SKM-1 treated with dmso at 0.1 percent for 144 hours (cell line): ENCODE results near the gene CGNL1.

ENCODE experiments used
- DNase-seq: peaks from one replicate; lab custom pipeline; 2025; ENCODE audit not compliant: unreplicated experiment; lab: John Stamatoyannopoulos, UW

The CGNL1 gene, protein sequence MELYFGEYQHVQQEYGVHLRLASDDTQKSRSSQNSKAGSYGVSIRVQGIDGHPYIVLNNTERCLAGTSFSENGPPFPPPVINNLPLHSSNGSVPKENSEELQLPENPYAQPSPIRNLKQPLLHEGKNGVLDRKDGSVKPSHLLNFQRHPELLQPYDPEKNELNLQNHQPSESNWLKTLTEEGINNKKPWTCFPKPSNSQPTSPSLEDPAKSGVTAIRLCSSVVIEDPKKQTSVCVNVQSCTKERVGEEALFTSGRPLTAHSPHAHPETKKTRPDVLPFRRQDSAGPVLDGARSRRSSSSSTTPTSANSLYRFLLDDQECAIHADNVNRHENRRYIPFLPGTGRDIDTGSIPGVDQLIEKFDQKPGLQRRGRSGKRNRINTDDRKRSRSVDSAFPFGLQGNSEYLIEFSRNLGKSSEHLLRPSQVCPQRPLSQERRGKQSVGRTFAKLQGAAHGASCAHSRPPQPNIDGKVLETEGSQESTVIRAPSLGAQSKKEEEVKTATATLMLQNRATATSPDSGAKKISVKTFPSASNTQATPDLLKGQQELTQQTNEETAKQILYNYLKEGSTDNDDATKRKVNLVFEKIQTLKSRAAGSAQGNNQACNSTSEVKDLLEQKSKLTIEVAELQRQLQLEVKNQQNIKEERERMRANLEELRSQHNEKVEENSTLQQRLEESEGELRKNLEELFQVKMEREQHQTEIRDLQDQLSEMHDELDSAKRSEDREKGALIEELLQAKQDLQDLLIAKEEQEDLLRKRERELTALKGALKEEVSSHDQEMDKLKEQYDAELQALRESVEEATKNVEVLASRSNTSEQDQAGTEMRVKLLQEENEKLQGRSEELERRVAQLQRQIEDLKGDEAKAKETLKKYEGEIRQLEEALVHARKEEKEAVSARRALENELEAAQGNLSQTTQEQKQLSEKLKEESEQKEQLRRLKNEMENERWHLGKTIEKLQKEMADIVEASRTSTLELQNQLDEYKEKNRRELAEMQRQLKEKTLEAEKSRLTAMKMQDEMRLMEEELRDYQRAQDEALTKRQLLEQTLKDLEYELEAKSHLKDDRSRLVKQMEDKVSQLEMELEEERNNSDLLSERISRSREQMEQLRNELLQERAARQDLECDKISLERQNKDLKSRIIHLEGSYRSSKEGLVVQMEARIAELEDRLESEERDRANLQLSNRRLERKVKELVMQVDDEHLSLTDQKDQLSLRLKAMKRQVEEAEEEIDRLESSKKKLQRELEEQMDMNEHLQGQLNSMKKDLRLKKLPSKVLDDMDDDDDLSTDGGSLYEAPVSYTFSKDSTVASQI

DNA sequence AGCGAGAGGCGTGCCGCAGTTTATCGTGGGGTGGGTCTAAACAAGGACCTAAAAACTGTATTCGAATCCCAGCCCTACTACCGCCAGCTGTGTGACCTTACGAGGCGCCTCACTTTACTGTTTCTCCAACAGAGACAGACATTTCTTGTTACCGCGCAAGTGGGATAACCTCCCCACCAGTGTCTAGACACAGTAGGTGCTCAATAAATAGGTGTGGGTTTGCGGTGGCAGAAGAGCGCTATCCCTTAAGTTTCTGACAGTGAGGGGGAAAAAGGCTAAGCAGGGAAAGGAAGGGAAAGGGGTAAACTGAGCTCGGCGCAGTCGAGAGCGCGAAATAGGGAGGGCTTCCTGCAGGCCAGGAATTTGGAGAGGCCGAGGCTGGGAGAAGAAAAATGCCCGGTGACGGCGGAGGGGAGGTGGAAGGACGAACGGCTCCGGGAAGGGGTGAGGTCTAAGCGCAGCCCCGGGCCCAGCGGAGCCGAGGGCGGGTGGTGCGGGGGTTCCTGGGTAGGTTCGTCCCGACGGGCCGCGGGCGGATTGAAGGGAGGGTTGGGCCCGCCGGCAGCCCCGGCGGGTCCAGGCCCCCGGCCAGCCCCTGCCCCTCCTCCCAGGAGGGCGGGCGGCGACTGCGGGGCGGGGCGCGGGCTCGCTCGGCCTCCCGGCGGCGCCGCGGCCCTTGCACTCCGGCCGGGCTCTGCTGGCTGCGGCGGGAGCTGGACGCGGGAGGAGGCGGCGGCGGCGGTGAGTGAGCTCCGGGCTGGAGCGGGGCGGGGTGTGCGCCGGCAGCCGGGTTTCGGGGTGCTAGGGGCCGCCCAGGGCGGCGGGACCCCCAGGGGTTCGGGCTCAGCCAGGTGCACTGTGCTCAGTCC, at the start of gene CGNL1:
CGNL1 (plus strand) TSS at position 679 of the 869 bp plus-strand sequence. CDS start 61,495 bp downstream, outside the sequence.
- DNase-seq: no peak

DNA sequence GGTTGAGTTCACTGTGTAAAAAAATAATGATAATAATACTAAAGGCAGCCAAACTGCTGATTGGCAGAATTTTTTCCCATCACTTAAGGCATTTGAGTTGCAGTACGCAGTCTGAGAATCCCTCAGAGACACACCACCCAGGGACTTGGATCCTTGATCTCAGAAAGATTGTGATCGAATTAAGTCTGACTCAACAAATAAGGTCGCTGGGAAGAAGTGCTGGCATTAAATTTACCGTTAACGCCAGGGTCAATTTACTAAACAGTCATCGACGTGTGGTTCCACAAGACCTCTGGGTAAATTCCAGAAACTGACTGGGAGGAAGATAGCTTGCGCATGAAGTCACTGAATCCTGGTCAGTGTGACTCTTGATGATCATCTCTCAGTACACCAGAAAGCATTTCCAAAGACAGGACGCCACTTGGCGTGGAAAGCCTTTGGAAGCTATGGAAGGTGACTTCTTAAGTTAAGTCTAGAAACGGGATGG, 48.3 kb upstream of the CGNL1 start:
- DNase-seq: no peak

DNA sequence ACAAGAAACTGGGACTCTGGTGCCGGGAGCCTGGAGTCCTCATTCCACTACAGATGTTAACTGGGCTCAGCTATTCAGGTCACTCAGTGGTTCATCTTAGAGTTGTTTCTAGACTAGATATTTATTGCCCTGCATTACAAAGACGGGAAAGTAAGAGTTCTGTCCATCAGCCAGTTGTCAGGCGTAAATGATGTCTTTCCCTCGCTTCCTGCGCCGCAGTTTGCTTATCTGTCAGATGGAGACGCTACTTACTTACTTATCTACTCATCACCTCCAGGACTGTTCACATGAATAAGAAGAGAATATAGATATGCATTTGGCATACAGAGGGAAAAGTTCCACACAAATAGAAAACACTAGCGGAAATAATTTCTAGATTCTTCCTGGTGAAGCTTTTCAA, 47.8 kb upstream of the CGNL1 start:
- DNase-seq: no peak

DNA sequence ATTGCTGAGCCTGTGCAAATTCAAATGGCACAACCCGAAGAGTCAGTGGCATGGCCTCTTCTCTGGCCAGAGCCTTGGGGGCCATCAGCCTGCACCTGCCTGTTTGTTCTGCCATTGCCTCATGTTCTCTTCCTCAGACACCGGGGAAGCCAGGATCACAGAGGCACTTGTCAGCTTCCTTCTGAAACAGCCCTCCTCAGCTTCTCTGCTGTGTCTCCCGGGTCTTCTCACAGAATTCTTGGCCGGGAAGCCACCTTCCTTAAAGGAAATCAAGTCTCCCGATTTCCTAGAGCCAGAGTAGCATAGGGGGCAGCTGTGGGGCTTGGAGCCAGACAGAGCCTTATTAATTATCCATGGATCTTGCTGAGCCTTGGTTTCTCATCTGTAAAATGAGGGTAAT, 47.4 kb upstream of the CGNL1 start:
- DNase-seq: no peak

DNA sequence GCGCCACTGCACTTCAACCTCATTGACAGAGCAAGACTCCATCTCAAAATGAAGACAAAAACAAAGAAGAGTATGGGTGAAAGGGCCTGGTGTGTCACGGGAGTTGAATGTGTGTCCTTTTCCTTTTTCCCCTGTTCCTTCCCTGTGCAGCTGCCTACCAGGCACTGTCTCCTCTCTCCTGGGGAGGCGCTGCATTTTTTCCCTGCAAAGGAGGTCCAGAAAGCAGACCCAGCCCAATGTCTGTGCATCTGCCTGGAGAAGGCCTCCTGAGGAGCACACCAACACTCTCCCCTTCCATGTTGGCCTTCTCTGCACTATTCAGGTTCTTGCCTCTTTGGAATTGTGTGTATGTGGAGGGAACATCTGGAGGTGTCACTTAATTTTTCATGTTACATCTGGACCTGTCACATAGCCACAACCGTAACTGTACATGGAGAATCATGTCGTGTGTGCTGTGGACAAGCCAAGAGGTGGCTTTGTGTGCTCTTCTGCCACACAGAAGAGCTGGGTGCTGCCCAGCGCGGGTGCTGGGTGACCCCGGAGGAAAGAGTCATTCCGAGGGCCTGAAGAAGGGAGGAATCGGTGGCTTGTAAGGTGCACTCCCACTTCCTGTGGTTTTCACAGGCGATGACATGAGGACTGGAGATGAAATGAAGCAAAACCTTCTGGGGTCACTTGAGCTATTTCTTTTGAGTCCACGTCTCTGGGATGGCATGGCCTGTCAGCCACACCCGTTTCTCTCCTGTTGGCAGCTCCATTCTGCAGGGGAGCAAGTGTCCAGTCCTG, 46.5 kb upstream of the CGNL1 start:
- peak; percentile 5 for DNase-seq

DNA sequence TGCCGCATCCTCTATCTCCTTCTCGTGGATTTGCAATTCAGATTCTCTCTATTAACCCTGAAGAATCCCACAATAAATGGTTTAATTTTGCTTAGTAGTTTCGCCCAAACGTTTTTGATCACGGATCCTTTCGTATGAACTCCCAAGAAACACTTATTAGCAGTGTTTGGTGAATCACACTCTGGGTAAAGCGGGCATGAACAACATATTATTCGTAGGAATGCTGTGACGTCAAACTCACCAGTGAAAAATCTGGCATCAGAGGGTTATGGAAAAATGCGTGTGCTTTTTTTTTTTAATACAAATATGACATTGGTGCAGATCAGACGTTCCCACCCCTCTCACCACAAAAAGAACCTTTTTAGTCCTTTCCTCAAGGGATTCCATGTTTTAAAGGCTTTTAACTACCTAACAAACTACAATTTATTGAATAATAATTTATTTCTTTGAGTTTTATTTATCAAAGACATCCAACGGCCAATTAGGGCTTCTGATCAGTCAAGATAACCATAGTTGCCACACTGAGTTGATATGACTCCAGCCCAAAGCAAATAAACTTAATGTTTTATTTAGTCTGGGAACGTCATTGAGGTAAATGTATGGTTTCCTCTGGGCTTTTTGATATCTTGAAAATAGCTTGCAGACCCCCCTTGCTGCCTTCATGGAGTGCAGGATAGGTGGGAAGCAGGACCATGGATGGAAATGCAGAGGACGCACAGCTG, 45.5 kb upstream of the CGNL1 start:
- no peak for DNase-seq

DNA sequence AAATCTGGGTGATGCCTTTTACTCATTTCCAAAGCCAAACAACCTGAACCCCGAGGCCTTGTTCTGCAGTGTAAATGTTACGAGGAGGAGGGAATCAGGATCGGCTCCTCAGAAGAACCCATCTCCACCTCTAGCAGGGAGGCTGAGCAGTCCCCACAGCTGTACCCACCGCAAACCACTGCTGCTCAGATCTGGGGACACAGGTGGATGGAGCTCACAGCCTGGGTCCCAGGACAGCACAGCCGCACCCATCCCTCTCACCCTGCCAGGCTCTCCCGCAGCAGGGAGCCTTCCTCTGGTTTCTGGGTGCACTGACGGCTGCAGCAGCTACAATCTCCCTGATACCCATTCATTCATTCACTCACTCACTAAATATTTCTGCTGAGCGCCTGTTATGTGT, 44.0 kb upstream of the CGNL1 start:
- no peak for DNase-seq

DNA sequence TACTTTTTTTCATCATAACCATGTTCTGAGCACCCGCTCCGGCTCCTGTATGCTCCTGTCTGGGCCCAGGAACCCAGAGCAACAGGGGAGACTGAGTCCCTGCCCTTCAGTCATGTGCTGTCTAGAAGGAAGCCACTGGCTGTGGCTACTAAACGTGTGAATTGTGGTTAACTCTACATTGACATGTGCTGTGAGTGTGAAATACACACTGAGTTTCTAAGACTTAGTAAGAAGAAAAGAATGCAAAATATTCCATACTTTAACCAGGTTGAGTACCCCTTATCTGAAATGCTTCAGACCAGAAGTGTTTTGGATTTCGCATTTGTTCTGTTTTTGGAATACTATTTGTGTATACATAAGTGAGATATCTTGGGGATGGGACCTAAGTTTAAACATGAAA, 42.8 kb upstream of the CGNL1 start:
- no peak for DNase-seq

DNA sequence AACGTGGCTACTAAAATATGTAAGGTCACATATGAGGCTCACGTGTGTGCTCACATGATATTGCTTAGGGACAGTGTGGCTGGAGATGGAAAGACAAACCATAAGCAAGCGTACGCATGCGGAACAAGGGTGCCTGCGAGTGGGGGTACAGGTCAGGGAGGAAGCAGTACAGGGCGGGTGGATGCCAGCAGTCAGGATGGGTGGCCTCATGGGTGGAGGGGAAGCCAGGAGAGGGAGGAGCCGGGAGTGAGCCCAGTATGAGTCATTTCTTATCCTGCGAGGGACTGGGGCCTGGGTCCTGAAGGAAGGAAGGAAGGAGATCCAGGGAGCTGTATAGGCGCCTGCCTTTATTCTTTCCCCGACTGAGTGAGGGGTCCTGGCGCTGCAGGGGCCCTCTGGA, 42.0 kb upstream of the CGNL1 start:
- DNase-seq: no peak

DNA sequence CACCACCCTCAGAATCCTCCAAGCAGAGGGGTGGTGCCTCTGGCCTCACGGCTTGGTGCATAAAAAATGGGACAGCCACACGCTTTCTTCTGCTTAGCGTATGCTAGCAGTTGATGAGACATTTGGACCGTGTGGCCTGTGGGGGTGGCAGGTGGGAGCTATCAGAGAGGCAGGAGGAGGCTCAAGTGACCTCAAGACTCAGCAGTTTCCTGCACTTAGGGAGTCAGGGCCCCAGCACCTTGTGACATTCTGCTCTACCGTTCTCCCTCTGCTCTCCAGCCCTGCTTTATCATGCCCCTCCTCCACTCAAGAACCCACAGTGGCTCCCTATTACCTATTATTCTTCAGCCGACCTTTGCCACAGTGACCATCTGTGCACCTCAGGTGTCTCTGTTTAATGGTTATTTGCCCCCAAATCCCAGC, 41.0 kb upstream of the CGNL1 start:
- no peak for DNase-seq

DNA sequence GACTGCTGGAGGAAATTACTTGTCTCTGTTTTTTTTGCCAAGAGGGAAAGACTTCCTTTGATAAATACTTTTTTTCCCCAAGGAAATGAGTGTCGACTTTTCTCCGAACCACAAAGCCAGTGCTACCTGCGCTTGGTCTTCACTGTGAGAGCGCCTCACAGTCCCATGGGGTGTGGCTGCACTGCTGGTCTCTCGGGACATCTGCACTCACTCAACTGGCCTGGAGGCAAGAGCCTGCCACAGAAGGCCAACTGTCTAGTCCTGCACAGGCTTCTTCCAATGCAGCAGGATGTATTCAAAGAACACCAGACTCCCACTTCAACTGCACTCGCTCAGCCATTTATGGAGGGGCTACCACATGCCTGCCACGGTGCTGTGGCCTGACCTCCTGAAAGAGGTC, 40.6 kb upstream of the CGNL1 start:
- no peak for DNase-seq

DNA sequence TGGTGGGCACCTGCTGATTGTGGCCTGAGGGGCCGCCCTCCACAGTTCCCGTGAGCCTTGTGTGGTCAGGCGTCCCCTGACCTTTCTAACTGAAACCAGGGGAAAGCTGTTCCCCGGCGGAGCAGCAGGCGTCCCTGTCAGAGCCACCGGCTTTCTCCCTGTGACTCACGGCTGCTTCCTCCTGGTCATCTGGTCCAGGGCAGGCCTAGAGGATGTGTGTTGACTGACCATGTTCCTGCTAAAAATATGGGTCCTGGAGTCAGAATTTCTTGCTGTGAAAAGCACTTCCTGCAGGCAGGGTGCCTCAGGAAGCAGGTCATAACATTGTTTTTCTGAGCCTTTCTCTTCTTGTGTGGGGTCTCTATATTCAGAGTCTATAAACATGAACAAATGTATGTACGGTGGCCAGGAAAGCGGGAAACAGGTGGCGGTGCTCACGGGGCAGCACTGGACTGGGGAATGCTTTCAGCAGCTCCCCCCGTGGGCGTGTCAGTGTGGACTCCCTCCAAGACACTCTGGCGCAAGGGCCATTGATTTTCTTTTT, 38.4 kb upstream of the CGNL1 start:
- DNase-seq: no peak

DNA sequence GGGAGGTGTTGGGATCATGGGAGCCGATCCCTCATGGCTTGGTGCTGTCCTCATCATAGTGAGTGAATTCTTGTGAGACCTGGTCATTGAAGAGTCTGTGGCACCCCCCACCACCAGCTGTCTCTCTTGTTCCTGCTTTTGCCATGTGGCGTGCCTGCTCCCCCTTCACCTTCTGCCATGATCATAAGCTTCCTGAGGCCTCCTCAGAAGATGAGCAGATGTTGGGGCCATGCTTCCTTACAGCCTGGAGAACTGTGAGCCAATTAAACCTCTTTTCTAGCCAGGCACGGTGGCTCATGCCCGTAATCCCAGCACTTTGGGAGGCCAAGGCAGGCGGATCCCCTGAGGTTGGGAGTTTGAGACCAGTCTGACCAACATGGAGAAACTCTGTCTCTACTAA, 37.0 kb upstream of the CGNL1 start:
- no peak for DNase-seq

DNA sequence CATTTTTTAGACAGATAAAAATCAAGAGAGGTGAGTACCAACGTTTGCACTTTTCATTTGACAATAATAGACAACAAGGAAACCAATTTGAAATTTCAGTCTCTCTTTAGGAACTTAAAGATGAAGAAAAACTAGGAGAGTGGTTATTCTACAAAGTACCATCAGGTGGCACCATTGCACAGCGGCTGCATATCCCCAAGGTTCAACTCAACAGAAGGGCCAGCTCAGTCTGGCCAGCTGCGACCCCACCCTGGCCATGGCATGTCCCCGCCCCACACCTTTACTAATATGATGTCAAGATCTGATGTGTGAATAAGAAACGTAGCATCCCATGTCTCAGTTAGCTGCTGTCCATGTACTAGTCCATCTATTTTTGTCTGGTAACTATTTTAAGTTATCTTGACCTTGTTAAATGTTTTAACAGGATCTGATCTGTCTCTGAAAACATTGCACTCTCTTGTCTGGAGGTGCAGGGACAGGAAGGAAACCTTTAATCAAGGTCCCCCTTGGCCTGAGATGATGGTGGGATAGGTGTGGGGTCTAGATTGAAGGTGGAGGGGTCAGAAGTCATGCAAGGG, 35.5 kb upstream of the CGNL1 start:
- peak; percentile 58 for DNase-seq

DNA sequence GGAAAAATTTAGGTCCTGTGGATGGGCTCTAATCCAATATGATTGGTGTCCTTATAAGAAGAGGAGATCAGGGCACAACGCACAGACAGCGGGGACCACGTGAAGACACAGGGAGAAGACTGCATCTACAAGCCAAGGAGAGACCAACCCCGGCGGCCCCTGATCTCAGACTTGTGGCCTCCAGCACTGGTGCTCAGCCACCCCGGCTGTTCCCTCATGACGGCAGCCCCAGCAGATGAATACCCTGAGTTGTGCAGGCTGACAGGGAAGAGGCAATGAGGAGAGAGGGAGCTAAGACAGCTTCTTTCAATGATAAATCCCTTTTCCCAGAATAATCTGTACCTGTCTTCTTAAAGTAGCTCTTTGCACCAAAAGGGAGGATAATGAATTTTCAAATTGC, 33.3 kb upstream of the CGNL1 start:
- DNase-seq: no peak

DNA sequence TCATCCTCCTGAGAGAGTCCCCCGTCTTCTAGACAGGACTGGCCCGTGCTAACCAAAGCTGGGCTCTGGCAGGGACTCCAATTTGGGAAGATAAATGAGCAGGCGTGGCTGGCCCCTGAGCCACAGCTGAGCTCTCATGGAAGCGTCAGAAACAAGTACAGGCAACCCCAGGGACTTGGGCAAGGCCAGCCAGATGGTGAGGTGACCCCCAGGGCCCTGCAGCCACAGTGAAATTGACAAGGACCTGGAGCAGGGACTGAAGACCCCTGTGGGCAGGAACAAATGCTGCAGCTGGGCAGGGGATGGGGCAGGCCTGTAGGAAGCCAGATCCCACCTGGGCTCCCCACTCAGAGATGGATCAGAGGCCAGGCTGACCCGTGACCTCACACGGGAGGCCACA, 32.8 kb upstream of the CGNL1 start:
- DNase-seq: no peak

DNA sequence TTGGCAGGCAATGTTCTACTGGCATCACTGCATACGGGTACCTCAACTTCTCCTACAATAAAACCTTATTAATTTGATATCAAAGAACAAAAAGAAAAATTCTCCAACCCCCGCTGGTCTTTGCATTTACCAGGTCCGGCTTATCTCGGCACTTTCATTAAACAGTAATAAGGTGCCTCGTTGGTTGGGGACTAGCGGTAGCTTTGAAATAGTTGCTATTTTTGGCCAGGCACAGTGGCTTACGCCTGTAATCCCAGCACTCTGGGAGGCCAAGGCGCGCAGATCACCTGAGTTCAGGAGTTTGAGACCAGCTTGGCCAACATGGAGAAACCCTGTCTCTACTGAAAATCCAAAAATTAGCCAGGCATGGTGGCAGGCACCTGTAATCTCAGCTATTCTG, 32.0 kb upstream of the CGNL1 start:
- no peak for DNase-seq

DNA sequence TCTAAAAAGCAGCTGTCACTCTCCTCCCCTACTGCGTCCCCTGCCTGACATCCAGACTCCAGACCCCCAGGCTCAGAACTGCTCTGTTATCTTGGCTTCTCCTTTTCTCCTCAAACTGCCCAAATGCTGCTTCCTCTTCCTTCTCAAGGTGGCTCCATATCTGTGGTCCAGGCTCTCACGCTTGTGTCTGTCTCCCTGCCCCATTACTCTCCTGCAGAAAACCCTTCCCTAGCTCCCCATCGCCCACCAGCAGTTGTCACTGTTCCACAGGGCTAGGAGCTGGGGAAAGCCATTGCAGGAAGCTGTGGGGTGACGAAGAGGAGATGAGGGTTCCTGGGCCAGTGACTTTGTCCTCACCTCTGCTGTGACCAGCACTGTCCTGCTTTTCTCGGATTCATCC, 30.7 kb upstream of the CGNL1 start:
- DNase-seq: no peak
